RWPE1 (cell line): ENCODE results near the gene NUP210.

Experiments used
- CTCF ChIA-PET: fragments of 350-600 bp; sonication (Branson Sonifier 250); formaldehyde crosslinking; extraction: SDS; loops from one replicate; lab custom pipeline; 2021; lab: Yijun Ruan, JAX
- POLR2A ChIA-PET: fragments of 400-600 bp; formaldehyde crosslinking; extraction: SDS; loops from one replicate; lab custom pipeline; 2020; ENCODE audit warnings: antibody characterized with exemption; ENCODE audit not compliant: low non-redundant PET; lab: Yijun Ruan, JAX
- DNase-seq: peaks from one replicate; pipeline ENCODE4 v3.0.0; 2012; ENCODE audit warnings: low spot score
- H3K27ac ChIP-seq: fragments of 450-650 bp; 2 replicates; pipeline ENCODE4 v1.5.1; 2017
- TF ChIP-seq, protein P1 (sequence below): fragments of 450-650 bp; conservative IDR thresholded peaks from 2 replicates; pipeline ENCODE4 v1.5.1; 2017; ENCODE audit warnings: low read depth, mild to moderate bottlenecking

Gene NUP210

DNA sequence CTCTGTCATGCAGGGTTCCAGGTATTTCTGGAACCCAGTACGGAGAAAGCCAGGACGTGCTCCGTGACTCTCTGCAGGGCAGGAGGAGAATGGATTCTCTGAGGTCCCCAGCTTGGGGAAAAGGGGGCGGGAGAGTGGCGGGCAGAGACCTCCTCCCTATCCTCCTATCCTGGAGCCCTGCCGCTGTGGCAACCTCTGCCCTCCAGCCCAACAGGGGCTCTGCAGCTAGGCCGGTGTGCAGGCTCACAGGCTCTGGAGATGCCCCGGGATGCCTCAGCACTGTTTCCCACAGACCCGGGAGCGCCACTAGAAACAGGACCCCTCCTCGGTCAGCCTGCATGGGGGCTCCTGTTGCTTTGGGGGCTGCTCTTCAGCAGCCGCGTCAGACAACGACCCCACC, 43.1 kb downstream of the NUP210 start:
- ChIA-PET CTCF (no interaction called here), POLR2A (no interaction called here)
- DNase-seq, result no peak
- no peak overlapping the region for H3K27ac ChIP-seq
- TF ChIP-seq, protein P1, sequence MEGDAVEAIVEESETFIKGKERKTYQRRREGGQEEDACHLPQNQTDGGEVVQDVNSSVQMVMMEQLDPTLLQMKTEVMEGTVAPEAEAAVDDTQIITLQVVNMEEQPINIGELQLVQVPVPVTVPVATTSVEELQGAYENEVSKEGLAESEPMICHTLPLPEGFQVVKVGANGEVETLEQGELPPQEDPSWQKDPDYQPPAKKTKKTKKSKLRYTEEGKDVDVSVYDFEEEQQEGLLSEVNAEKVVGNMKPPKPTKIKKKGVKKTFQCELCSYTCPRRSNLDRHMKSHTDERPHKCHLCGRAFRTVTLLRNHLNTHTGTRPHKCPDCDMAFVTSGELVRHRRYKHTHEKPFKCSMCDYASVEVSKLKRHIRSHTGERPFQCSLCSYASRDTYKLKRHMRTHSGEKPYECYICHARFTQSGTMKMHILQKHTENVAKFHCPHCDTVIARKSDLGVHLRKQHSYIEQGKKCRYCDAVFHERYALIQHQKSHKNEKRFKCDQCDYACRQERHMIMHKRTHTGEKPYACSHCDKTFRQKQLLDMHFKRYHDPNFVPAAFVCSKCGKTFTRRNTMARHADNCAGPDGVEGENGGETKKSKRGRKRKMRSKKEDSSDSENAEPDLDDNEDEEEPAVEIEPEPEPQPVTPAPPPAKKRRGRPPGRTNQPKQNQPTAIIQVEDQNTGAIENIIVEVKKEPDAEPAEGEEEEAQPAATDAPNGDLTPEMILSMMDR, result no peak

DNA sequence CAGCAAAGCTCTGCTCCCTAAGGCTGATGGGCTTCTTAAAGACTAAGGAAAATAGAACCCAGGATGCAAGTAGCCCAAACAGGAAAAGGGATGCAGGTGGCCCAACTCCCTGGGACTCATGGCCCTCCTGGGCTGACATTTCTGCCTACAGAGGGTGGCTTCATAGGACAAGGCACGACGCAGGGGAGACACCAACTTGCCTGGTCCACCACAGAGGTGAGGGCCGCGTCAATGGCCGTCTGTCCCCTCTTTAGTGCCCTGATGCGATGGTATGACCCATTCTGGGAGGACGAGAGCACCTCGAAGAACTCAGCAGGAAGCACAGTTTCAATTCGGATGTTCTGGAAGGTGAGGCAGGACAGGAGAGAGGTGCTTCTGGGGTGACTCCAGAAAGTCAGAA, 44.0 kb downstream of the NUP210 start:
- ChIA-PET CTCF (no interaction called here), POLR2A (no interaction called here)
- TF ChIP-seq, protein P1, result no peak
- no peak overlapping the region for H3K27ac ChIP-seq
- DNase-seq, result no peak

DNA sequence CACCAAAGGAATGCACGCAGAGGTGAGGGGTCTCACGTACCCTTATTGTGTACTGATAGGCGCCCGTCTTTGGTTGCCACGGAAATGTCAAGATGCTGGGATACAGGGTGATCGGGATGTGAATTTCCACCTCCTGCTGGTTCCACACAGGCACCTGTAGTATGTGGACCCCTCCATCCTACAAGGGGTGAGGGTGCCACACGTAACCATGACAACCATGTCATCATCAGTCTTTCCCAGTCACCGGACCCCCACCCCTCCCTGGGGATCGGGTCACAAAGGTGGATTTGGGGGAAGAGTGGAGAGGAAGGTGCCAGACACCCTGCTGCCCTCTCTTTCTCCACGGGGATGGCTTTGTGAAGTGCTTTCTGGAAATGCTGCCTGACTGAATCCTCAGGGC, 44.7 kb downstream of the NUP210 start:
- CTCF ChIA-PET, result no interaction called here
- TF ChIP-seq, protein P1, result no peak
- POLR2A ChIA-PET, result no interaction called here

DNA sequence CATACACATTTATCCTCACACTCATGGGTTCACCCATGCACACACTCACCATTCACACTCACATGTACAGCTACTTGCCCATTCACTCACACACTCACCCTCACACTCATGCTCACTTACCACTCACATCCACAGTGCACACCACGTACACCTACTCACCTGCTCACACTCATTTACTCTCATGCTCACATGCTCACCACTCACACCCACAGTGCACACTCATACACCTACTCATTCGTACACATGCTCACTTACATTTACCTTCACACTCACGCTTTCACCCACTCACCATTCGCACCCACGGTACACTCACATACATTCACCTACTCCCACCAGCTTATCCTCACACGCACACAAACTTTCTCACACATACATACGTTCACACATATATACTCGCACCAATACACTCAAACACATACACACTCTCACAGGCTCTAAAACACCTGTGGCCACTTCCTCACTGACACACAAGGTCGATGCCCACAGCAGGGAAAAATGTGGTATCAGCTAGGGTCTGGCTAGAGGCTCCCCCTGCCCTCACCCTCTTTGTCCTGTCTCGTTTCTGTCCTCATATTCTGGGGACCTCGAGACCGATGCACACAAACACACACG, 46.0 kb downstream of the NUP210 start:
- DNase-seq, result no peak
- TF ChIP-seq, protein P1, result no peak
- ChIA-PET POLR2A (no interaction called here), CTCF (no interaction called here)
- H3K27ac ChIP-seq, result no peak overlapping the region

More for the DNA sequence above, 44.7 kb downstream of the NUP210 start:
- no peak for DNase-seq
- no peak overlapping the region for H3K27ac ChIP-seq

DNA sequence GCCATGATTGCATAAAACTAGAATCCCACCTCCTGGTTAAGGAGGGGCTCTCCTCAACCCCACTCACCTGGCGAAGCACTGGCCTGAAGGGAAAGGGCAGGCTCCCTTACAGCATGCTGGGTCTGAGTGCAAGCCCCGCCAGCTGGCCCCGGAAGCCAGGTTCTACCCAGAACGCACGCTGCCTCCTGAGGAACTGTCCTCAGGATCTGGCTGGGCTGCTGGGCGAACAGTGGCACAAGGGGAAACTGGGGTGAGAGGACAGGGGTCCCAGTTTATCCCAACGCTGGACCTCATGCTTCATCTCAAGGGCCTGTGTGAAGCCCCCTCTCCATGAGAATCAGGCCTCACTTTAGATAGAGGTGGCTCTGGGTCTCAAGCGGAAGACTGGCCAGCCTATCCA, 47.5 kb downstream of the NUP210 start:
- H3K27ac ChIP-seq, result no peak overlapping the region
- CTCF ChIA-PET, result no interaction called here
- DNase-seq, result no peak
- TF ChIP-seq, protein P1, result no peak
- POLR2A ChIA-PET, result no interaction called here

DNA sequence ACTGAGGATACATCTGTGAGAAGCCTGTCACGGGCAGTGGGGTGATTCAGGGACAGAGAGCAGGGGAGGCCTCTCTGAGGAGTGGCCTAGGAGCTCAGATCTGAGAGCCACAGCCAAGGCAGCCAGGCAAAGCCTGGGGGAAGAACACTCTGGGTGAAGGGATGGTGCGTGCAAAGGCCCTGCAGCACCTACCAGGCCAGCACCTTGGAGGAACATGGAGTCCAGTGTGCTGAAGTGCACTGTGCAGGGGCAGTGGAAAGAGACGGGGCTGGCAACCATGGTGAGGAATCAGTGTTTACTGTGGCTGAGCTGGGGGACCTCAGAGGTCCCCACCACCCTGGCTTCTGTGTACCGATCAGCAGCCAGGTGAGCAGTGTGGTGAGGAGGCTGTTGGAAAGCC, 48.0 kb downstream of the NUP210 start:
- CTCF ChIA-PET, result no interaction called here

More for the DNA sequence above, 48.0 kb downstream of the NUP210 start:
- DNase-seq, result no peak
- POLR2A ChIA-PET, result no interaction called here
- H3K27ac ChIP-seq, result no peak overlapping the region
- TF ChIP-seq, protein P1, result no peak
